SJCRH30 (cell line): ENCODE results near the gene CREB3L2. TPM values are rescaled to one million over a fixed set of nuclear protein-coding genes. Genes with fewer than 3 reads are reported as not detected.
"Not testable (repeated sequence)": the region's sequence is repeated elsewhere in the genome, so short reads cannot be mapped to it uniquely, and the experiment has no call there.

ENCODE experiments used
- DNase-seq, 2 experiments: peaks; one replicate each; pipeline ENCODE4 v3.0.0-alpha.2; 2015 to 2020
- H3K27ac ChIP-seq: fragments of 250-450 bp; sonication (Bioruptor Pico); 2 replicates; pipeline ENCODE4 v1.5.1; 2020; ENCODE audit warnings: mild to moderate bottlenecking, moderate library complexity
- H3K27me3 ChIP-seq: fragments of 250-450 bp; sonication (Bioruptor Pico); 2 replicates; pipeline ENCODE4 v1.5.1; 2020; ENCODE audit warnings: mild to moderate bottlenecking, moderate library complexity
- H3K36me3 ChIP-seq: fragments of 250-450 bp; sonication (Bioruptor Pico); 2 replicates; pipeline ENCODE4 v1.5.1; 2020; ENCODE audit warnings: mild to moderate bottlenecking, moderate library complexity
- H3K4me1 ChIP-seq: fragments of 250-450 bp; sonication (Bioruptor Pico); 2 replicates; pipeline ENCODE4 v1.5.1; 2020; ENCODE audit warnings: mild to moderate bottlenecking, moderate library complexity
- H3K4me3 ChIP-seq: fragments of 250-450 bp; sonication (Bioruptor Pico); 2 replicates; pipeline ENCODE4 v1.5.1; 2020; ENCODE audit warnings: mild to moderate bottlenecking, moderate library complexity
- H3K9me3 ChIP-seq: fragments of 250-450 bp; sonication (Bioruptor Pico); replicated peaks from 2 replicates; pipeline ENCODE4 v1.5.1; 2020; ENCODE audit warnings: mild to moderate bottlenecking, moderate library complexity
- total RNA-seq: library from RNA; depleted of rRNA; stranded (reverse); fragments of >200 nt; shearing (Covaris generic); gene quantifications from 2 replicates; pipeline ENCODE4 v1.2.3, GENCODE V29; 2014; rRNA removed

Gene CREB3L2
- total RNA-seq, result 18.4 and 18.7 TPM in 2 replicates

DNA sequence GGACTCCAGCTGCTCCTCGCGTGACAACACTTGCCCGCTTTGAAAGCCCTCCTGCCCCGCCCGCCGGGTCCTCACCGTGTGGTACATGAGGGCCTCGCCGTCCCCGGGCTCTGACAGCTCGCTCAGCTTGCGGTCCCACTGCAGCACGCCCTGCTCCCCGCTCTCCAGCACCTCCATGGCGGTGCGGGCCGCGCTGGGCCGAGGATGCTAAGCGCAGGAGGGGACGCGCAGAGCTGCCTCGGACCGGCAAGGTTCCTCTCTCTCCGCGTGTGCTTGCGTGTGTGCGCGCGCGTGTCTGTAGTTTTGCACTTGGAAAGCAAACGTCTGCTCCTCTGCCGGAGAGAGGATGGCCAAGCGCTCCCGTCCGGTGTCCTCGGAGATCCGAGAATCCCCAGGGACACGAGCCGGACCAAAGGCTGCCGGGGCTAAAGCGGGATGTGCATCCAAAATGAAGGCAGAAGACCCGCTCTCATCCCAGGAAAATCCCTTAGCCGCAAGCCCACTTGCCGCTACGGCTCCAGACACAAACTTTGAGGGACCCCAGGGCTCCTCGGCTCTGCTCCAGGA is at the start of gene CREB3L2:
CREB3L2 (minus strand) TSS at position 558 of the 567 bp plus-strand sequence; CDS start at position 177, 381 bp downstream.
- no peaks in the 10 kb centered on the region for H3K27me3 ChIP-seq
- H3K4me1 ChIP-seq, result 0 out of 2 replicates have a peak, but pooled peaks cover 4% of the 10 kb centered on the region
- H3K4me3 ChIP-seq, result peak within 1 kb of the TSS; percentile 78
- H3K27ac ChIP-seq, result peak within 1 kb of the TSS; percentile 81
- H3K36me3 ChIP-seq, result no peaks in the 10 kb centered on the region
- H3K9me3 ChIP-seq, result no peaks in the 10 kb centered on the region
- peak; percentile 83 to 87 for DNase-seq

- Histone ChIP-seq H3K4me1 (no peaks in the 10 kb centered on the region), H3K4me3 (no peak overlapping the region), H3K36me3 (no peaks in the 10 kb centered on the region), H3K27me3 (no peaks in the 10 kb centered on the region), H3K9me3 (no peaks in the 10 kb centered on the region), H3K27ac (no peak overlapping the region)
- no peak for DNase-seq
Measured at GRCh38 chr7:138049505-138050116, 47.7 kb upstream of the CREB3L2 start.

DNA sequence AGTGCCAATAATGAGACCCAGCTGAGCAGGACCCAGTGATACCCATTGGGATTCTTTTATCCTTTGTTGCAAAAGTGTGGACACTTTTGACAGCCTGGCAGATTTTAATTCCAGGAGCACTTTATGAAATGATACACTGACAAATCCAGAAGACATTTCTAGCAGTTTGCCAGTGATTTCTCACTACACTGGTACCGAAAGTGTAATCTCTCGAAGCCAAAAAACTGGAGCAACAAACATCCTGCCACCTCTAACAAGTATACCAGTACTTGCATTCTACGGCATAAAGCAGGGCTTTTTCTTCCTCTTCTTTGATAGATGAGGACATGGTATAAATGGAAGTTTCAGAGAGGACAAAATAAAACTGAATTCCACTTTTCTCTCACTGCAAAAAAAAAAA is 46.0 kb upstream of the CREB3L2 start:
- no peak for DNase-seq
- H3K4me1 ChIP-seq, result no peaks in the 10 kb centered on the region
- no peak overlapping the region for H3K27ac ChIP-seq
- H3K9me3 ChIP-seq, result no peaks in the 10 kb centered on the region
- H3K27me3 ChIP-seq, result no peaks in the 10 kb centered on the region
- no peak overlapping the region for H3K4me3 ChIP-seq
- no peaks in the 10 kb centered on the region for H3K36me3 ChIP-seq

DNA sequence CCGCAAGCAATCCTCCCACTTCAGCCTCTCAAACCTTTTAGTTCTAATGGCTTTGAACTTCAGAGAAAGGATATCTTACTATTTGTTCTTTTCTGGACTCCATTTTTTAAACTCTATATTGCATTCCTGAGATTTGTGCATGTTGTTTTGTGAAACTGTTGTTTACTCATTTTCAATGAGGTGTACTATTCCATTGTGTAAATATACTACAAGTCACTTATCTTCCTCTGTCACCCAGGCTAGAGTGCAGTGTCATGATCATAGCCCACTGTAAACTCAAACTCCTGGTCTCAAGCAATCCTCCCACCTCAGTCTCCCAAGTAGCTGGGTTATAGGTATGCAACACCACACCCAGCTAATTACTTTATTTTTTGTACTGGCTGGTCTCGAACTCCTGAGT is 43.0 kb upstream of the CREB3L2 start:
- H3K27ac ChIP-seq, result no peak overlapping the region
- no peaks in the 10 kb centered on the region for H3K36me3 ChIP-seq
- no peaks in the 10 kb centered on the region for H3K27me3 ChIP-seq
- H3K9me3 ChIP-seq, result no peaks in the 10 kb centered on the region
- 0 out of 2 replicates have a peak, but pooled peaks cover 2% of the 10 kb centered on the region for H3K4me1 ChIP-seq
- H3K4me3 ChIP-seq, result no peak overlapping the region
- no peak for DNase-seq

- H3K27ac ChIP-seq, H3K4me3 ChIP-seq, H3K9me3 ChIP-seq, DNase-seq, H3K4me1 ChIP-seq, H3K27me3 ChIP-seq, H3K36me3 ChIP-seq: not testable (repeated sequence)
Measured at GRCh38 chr7:138040063-138040462, 38.2 kb upstream of the CREB3L2 start.

- Histone ChIP-seq H3K4me1 (no peaks in the 10 kb centered on the region), H3K27me3 (no peaks in the 10 kb centered on the region), H3K27ac (no peak overlapping the region), H3K36me3 (no peaks in the 10 kb centered on the region), H3K9me3 (peaks cover 5% of the 10 kb centered on the region), H3K4me3 (no peak overlapping the region)
- DNase-seq, result no peak
Measured at GRCh38 chr7:138036135-138036534, 34.2 kb upstream of the CREB3L2 start.

DNA sequence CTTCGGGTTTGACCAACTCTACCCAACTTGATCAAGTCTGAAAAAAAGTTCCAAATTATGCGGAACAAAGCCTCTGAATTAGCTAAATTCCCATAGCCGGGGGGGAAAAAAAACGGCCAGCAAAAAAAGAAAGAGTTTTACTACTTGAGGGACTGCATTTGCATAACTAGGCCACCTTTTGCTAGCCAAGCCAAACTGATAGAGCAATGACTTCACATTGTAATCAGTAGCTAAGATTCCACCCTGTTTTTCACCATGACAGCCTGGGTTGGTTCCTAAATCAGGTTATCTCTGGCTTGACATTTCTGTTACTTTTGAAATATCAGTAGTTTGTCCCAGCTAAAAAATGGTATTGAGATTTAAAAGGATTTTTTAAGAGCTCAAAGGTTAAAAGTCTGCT is 31.4 kb upstream of the CREB3L2 start:
- Histone ChIP-seq H3K4me3 (no peak overlapping the region), H3K4me1 (no peaks in the 10 kb centered on the region), H3K27me3 (no peaks in the 10 kb centered on the region), H3K9me3 (peaks cover 5% of the 10 kb centered on the region), H3K36me3 (no peaks in the 10 kb centered on the region), H3K27ac (no peak overlapping the region)
- DNase-seq, result no peak

- H3K27ac ChIP-seq, result no peak overlapping the region
- H3K4me1 ChIP-seq, result no peaks in the 10 kb centered on the region
- H3K36me3 ChIP-seq, result no peaks in the 10 kb centered on the region
- H3K9me3 ChIP-seq, result peaks cover 5% of the 10 kb centered on the region
- no peak for DNase-seq
- H3K4me3 ChIP-seq, result no peak overlapping the region
- no peaks in the 10 kb centered on the region for H3K27me3 ChIP-seq
Measured at GRCh38 chr7:138032770-138033169, 30.9 kb upstream of the CREB3L2 start.

DNA sequence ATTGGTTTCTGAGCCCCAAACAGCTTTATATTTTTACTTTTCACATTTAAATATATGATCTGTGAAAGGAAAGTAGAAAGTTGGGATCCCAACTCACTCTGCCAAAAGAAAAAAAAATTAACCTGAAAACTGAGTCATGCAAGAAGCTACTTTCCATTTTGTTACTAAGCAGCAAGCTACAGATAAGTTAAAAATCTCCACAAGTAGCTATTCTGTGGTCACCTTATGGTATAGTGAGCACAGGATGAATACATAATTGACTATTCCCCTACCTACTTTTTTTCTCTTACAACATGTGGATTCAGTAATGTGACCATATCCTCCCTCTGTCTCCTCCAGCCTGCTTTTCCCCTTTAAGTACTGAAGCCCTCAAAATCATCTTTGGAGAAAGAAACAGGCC is 30.3 kb upstream of the CREB3L2 start:
- Histone ChIP-seq H3K27me3 (no peaks in the 10 kb centered on the region), H3K4me1 (no peaks in the 10 kb centered on the region), H3K36me3 (no peaks in the 10 kb centered on the region), H3K9me3 (peaks cover 5% of the 10 kb centered on the region), H3K4me3 (no peak overlapping the region), H3K27ac (no peak overlapping the region)
- DNase-seq, result no peak

DNA sequence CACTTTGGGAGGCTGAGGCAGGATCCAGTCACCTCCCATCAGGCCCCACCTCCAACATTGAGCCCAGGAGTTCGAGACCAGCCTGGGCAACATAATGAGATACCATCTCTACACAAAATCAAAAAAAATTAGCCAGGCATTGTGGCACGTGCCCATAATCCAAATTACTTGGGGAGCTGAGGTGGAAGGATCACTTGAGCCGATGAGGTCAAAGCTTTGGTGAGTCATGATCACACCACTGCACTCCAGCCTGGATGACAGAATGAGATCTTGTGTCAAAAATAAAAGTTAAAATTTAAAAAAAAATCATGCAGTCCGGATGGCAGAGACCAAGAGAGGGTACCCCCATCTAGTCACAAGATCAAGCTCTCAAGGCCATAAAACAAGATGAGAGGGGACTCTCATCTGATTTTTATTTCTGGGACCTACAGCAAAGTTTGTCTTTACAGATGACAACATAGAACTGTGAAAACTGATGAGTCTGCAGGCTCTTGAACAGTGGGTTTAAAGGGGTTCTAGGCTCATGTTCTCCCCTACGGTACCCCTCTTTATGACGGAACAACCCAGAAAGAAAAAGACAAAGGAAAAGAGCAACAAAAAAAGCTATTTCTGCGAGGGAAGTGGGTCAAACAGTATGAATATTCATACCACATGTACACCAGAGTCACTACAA is 28.9 kb upstream of the CREB3L2 start:
- no peak for DNase-seq

DNA sequence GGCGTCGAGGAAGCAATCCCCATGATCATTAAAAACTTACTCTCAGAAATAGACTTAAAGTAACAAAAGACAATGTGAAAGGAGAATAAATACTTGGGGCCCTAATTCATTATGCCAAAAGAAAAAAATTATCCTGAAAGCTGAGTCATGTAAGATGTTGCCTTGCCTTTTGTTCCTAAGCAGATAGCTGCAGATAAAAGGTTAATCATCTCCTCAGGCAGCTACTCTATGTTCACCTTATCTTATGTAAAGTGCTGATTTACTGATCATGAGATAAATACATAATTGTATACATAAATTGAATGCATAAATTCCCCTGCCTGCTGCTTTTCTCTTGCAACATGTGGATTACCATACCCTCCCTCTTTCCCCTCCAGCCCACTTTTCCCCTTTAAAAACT is 28.1 kb upstream of the CREB3L2 start:
- 0 out of 2 replicates have a peak, but pooled peaks cover 4% of the 10 kb centered on the region for H3K9me3 ChIP-seq
- no peaks in the 10 kb centered on the region for H3K27me3 ChIP-seq
- H3K36me3 ChIP-seq, result no peaks in the 10 kb centered on the region
- H3K4me3 ChIP-seq, result no peak overlapping the region
- no peak for DNase-seq
- no peaks in the 10 kb centered on the region for H3K4me1 ChIP-seq
- H3K27ac ChIP-seq, result no peak overlapping the region

More for the DNA sequence above, 28.9 kb upstream of the CREB3L2 start:
- peaks cover 4% of the 10 kb centered on the region; the same call in 1 of the 2 replicates for H3K9me3 ChIP-seq
- no peaks in the 10 kb centered on the region for H3K36me3 ChIP-seq
- H3K4me3 ChIP-seq, result no peak overlapping the region
- no peaks in the 10 kb centered on the region for H3K4me1 ChIP-seq
- no peaks in the 10 kb centered on the region for H3K27me3 ChIP-seq
- no peak overlapping the region for H3K27ac ChIP-seq

DNA sequence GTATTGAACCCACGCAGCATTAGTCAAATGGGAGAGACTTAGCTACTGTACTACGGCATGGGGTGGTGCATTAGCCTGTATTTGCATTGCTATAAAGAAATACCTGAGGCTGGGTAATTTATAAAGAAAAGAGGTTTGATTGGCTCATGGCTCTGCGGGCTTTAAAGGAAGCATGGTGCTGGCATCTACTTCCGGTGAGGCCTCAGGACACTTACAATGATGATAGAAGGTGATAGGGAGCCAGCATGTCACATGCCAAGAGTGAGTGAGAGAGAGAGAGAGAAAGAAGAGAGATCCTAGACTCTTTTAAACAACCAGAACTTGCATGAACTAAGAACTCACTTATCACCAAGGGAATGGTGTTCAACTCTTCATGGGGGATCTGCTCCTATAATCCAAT is 27.2 kb upstream of the CREB3L2 start:
- Histone ChIP-seq H3K27ac (no peak overlapping the region), H3K4me1 (no peaks in the 10 kb centered on the region), H3K27me3 (no peaks in the 10 kb centered on the region), H3K9me3 (0 out of 2 replicates have a peak, but pooled peaks cover 4% of the 10 kb centered on the region), H3K36me3 (no peaks in the 10 kb centered on the region), H3K4me3 (no peak overlapping the region)
- DNase-seq, result no peak

DNA sequence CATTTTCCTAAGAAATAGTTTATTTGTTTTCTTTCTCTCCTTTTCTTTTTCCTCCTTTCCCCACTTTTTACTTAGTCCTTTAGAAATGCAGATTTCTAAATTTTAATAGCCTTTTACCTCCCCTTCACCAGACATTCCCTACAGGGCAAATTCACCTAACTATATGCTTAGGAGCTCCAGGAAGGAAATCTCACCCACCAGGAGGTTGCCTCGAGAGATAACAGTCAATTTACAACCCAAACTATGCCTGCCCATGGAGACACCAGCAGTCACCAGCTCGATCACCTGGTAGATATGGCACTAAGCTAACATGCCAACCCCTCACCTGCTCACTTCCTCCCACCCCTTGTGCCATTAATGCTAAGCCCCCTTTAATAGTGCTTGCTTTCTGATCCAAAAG is 25.2 kb upstream of the CREB3L2 start:
- H3K36me3 ChIP-seq, result no peaks in the 10 kb centered on the region
- 0 out of 2 replicates have a peak, but pooled peaks cover 4% of the 10 kb centered on the region for H3K9me3 ChIP-seq
- no peak for DNase-seq
- H3K27me3 ChIP-seq, result no peaks in the 10 kb centered on the region
- no peak overlapping the region for H3K27ac ChIP-seq
- H3K4me1 ChIP-seq, result no peaks in the 10 kb centered on the region
- no peak overlapping the region for H3K4me3 ChIP-seq

DNA sequence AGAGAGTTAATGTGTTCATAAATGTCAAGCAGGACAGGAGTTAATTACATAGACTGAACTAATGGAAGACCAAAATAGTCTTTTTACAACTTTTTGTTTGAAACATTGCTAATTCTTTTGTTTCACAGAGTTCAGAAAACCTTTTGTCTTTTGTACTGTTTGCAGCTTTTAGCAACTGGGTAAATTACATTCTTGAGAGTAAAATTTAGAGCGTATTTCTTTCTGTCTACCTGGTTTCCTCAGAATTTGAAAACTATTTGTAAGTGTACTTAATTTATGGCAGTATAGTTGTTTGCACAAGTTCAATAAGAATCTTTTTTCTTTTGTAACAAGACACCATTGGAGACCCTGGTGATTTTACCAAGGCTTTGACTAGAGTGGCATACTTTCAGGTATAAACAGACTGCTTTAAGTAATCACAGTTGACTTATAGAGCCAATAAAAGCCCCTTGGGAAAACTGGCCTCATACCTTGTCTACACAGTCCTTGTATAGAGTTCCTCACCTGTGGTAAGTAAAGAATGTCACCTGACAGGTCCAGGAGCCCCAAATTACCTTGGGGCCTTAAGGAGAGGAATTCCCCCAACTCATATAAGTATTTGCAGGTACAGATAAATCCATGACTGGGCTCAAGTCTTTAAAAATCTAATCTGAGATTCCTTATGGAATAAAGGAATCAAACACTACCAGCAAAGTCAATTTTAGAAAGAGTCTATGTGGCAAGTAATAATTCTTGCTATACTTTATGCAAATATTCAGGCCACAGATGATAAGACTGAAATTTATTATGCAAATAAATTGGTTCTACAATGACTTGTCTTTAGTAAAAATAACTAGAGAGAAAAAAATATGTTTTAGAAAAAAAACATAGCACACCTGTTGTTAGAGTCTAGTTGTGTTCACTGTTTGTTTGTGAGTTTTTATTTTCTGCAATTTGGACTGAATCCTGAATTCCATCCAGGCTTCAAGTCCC is 23.6 kb upstream of the CREB3L2 start:
- no peak overlapping the region for H3K4me3 ChIP-seq
- no peaks in the 10 kb centered on the region for H3K4me1 ChIP-seq
- no peak for DNase-seq
- H3K9me3 ChIP-seq, result 0 out of 2 replicates have a peak, but pooled peaks cover 4% of the 10 kb centered on the region
- H3K27ac ChIP-seq, result no peak overlapping the region
- no peaks in the 10 kb centered on the region for H3K27me3 ChIP-seq
- H3K36me3 ChIP-seq, result no peaks in the 10 kb centered on the region
